HCEC 1CT (cell line): ENCODE measurements around the gene SCGB3A1.

Experiments used
- DNase-seq: peaks from one replicate; pipeline ENCODE4 v3.0.0-alpha.2; 2017

SCGB3A1 gene

DNA sequence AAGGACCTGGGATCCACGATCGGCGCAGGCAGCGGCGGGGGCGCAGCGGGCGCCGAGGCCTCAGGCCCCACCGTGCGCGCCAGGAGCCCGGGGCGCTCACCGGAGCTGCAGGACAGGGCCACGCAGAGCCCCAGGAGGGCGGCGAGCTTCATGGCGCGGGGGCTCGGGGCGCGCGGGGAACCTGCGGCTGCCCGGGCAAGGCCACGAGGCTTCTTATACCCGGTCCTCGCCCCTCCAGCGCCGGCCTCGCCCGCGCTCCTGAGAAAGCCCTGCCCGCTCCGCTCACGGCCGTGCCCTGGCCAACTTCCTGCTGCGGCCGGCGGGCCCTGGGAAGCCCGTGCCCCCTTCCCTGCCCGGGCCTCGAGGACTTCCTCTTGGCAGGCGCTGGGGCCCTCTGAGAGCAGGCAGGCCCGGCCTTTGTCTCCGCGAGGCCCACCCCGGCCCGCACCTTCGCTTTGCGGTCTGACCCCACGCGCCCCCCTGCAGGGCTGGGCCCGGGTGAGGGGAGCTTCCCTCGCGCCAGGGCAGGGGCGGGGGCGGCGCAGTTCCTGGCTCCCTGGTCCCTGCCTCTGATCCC lies at the start of gene SCGB3A1:
TSS of gene SCGB3A1 (minus strand) at position 189 of the 577 bp plus-strand sequence. CDS start at position 152, 37 bp downstream.
- no peak for DNase-seq

DNA sequence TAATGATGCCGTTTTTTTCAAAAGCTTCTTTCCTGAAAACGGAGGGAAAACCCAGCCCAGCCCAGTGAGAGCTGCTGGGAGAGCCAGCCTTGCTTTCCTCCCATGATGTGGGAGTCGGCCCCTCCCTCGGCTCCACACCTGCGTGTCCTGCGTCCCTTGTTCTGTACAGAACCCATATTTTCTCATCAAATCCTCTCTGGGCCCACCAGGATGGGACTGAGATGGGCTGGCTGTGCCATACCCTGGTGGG lies 49.2 kb upstream of the SCGB3A1 start:
- DNase-seq, result no peak

GRCh38 chr5:180639741-180640610 lies 48.7 kb upstream of the SCGB3A1 start:
- DNase-seq, result no peak

- DNase-seq, result no peak
Measured at GRCh38 chr5:180639287-180639686, 48.0 kb upstream of the SCGB3A1 start.

DNA sequence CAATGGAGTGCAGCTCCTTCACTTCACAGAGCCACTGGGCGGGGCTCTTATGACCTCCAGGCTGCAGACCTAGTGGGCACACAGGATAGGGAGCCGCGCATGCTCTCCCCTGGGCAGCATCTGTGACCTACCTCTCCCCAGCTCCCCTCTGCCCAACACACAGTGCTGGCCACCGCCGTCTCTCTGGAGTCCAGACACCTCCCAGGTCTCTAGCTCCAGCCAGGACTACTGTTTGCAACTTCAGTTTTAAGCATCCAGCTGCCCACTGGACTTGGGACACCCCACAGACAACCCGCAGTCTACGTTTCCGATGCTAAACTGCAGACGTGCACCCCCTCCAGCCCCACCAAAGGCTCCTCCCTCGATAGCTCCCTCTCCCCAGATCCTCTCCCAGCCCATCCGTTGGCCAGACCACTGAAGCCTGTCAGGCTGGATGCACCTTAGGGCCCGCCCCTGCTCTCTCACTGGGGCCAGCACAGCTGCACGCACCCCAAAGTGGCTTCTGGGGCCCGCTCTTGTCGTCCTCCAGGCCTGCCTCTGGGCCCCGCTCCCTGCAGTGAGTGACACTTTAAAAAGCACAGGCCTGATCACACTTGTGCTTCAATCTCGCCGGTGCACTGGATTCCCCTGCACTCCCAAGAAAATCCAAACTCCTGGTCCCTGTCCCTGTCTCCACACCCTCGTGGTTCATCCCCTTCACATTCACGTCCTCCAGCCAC lies 46.8 kb upstream of the SCGB3A1 start:
- DNase-seq, result no peak

DNA sequence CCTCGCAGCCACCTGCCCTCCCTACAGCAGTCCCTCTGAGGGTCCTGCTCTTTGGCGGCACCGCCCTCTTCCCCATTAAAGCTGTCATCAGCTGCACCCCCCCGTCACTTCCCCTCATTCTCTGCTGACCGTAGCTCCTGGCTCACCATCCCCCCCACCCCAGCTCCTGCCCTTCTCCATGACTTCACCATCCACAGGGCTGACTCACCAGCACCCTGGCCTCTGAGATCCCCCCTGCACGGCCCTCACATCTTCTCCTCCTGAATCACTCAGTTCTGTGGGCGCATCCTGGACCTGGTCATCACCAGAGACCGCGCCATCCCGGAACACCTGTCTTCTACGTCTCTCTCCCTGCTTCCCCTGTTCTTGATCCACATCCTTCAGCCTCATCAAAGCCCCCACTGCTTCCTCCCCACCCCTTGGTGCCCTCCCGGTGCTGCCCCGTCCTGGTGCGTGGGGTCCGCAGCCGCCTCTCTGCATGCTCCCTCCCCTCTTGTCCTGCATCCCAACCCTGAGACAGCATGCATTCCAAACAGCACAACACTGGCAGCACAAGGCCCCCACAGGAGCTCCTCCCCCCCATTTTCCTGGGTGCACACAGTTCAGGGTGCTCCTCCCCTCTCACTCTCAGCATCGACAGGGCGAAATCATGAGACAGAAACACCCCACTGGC lies 45.2 kb upstream of the SCGB3A1 start:
- DNase-seq, result no peak

- DNase-seq, result no peak
Measured at GRCh38 chr5:180636016-180636402, 44.7 kb upstream of the SCGB3A1 start.

DNA sequence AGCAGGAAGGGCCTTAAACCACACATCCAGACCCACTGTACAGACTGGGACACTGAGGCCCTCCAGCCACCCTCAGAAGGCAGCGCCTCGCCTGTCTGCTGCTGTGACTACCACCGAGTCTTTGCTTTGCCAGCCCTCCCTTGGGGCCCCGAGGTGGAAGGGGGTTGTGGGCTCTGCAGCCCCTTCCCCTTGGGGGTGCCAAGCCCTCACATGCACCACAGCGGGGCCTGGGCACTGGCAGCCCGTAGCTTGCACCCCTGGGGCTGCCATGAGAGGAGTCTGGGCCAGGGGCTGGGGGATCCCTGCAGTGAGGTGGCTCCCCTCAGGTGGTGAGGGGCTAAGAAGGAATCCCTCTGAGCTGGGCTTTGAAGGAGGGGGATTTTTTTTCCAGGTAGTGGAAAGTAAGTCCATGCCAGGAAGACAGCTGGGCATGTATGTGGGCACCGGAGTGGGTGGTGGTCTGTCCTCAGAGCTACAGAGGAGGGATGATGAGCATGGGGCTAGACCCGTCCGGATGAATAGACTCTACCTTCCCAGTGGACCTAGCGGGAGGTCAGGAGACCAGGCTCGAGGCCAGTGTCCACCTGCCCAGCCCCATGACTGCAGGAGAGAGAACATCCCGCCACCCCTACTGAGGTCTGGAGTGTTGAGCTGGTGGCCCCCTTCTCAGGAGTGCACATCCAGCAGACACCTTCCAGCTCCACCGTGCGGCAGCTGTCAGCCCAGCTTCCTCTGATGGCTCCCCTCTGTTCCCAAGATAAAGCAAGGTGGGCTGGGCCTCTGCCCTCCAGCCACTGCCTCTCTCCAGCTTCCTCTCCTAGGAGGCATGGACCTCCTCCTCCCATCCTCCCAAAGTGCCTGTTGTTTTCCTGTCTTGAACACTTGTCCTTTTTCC lies 42.2 kb upstream of the SCGB3A1 start:
- DNase-seq, result no peak

GRCh38 chr5:180632768-180633167 lies 41.5 kb upstream of the SCGB3A1 start:
- DNase-seq, result no peak

DNA sequence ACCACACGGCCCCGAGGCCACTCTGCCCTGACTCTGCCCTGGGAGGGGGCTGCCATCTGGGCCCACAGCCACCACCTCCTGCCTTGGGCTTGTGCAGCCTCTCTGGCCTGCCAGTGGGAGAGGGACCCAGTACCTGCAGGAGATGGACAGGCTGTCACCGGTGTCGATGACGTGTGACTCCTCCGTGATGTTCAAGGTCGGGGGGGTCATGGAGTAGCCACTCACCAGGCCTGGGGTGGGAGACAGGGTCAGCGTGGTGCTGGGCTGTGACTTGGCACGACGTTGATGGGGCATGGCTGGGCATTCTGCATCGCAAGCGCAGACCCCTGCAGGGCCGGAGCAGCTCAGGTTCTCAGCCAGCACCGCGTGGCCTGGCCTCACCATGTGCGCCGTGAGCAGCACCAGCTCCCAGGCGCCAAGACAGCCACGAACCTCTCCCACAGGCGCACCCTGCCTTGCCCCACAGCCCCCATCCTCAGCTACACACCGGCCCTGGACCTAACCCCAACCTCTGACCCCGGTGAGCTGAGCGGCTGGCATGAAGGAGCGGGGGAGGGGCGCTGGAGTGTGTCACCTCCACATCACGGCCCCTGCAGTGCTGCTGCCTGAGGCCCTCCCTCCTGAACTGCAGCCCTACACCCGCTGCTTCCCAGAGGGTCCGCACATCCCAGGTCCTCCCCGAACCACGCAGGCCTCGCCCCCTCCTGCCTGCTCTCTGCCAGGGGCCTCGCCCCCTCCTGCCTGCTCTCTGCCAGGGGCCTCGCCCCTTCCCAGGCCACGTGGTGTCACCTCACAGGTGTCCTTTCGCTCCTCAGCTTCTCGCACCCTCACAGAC lies 40.5 kb upstream of the SCGB3A1 start:
- no peak for DNase-seq

DNA sequence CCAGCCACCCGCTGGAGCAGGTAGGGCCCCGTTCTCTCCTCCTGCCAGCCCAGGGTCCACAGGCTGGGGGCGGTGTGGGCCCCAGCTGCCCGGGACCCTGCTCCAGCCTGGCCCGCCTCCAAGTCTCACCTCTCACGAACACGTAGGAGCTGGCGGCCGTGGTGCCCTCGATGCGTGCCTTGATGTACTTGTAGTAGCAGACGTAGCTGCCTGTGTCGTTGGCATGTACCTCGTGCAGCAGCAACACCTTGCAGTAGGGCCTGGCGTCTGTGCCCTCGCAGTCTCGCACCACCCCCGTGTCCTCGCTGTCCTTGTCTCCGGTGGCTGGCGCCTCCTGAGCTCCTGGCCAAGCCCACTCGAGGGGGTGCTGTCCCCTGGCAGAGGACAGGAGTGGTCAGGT lies 39.1 kb upstream of the SCGB3A1 start:
- DNase-seq, result no peak

DNA sequence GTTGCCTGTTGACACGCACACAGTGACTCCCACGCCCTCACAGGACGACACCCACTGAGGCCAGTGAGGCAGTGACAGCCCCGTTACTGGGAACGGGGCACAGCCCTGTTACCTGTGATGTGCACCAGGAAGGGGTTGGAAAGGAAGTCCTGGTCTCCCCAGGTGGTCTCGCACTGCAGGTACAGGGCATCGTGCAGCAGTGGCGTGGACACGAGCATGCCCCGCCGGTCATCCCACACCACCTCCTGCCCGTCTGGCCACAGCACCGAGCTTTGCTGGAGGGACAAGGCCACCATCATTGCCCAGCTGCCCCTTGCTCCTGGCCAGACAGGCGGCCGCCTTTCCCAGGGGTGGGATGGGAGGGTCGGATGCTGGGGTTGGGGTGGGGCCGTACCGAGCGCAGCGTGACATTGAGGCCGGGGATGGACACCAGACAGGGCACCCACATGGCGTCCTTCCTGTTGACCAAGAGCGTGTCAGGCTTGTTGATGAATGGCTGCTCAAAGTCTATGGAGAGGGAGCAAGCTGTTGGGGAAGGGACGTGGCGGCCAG lies 38.6 kb upstream of the SCGB3A1 start:
- no peak for DNase-seq

DNA sequence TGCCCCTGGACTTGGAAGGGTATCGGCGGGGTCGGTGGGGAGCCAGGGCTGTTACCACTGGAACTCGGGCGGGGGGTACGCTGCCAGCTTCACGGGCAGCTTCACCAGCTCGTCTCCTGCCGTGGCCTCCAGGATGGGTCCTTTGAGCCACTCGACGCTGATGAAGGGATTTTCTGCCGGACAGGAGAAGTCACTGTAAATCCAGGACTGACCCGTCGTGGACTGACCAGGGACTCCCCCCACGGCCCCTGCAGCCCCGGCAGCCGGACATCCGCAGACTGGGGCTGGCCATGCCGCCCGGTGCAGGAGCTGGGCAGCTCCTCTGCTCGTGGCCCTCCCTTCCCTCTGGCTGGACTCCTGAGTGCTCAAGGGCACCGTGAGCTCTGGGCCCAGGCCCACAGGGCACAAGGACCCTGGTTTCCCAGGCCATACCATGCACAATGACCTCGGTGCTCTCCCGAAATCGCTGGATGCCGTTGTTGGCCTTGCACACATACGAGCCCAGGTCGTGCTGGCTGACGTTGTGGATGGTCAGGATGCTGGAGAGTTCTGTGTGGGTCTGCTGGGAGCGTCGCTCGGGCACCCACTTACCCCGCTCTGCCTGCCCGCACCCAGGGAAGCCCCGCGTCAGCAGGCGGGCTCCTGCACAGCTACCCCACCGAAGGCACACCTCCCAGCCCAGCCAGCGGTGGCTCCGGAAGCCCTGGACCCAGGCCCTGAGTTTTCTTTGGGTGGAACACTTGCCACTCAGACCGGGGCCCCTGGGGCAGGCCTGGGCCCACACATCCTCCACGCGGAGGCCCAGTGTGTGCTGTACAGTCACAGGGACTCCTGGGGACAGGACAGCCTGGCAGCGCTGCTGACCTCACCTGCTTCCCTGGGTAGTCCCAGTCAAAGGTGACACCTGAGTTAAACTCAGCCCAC lies 37.8 kb upstream of the SCGB3A1 start:
- no peak for DNase-seq

DNA sequence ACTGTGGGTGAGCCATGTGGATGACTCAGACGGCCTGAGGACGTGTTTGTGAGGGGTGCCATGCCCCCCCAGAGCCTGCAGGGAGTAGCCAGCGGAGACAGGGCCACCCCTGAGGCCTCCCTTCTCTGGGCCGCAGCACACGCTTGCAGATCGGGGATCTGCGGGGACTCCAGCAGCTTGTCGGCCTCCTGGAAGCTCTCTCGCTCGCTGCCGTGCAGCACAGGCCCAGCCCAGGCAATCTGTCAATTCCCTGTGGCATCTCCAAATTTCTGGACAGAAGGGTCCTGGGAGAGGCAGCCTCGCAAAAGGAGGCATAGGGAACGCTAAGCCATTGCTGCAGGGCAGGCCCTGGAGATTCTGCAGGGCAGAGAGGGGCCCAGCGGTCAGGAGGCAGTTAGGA lies 36.9 kb upstream of the SCGB3A1 start:
- no peak for DNase-seq

- no peak for DNase-seq
Measured at GRCh38 chr5:180627386-180628120, 36.3 kb upstream of the SCGB3A1 start.

- DNase-seq, result no peak
Measured at GRCh38 chr5:180626661-180627385, 35.5 kb upstream of the SCGB3A1 start.

DNA sequence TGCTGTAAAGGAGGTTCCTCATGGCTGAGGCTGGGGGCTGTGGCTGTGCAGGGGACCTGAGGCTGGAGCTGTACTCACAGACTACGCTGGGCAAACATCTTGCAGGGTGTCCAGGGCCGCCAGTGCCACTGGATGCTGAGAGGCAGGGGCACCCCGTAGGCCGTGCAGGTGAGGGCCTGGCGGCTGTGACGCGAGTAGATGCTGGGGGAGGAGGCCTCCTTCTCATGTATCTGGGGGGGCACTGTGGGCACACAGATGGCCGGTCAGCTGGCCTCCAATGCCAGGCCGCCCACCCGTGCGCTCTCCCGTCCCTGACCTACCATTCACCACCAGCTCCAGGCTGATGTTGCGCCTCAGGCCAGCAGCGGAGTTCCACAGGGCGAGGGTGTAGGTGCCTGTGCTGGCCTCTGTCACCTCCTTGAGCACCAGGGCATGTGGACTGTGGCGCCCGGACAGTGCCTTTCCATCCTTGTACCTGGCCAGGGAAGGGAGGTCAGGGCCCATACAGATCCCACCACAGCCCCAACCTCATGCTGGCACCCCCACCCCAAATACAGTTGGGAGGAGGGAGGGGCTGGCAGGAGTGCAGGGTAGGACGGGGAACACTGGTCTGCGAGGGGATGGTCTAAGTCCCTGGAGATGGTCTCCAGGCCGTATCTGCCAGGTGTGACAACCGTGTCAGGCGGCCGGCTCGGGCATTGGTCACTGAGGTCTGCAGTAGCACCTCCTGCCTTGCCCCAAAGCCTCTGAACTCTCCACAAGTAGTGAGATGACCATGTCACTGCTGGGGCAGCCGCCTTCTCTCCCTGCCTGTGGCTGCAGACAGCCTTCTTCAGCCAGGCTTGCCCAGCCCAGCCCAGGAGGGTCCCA lies 34.7 kb upstream of the SCGB3A1 start:
- DNase-seq, result no peak
